GM19372 (cell line): ENCODE measurements around the gene IL16.

Experiments
- ATAC-seq: cut with Tn5 transposase; IDR thresholded peaks from one replicate; pipeline ENCODE4 v1.9.1; 2021; ENCODE audit warnings: mild to moderate bottlenecking, low read depth, moderate library complexity; ENCODE audit not compliant: unreplicated experiment

Gene IL16

GRCh38 chr15:81271761-81272644 is 75.3 kb downstream of the IL16 start:
- ATAC-seq: no peak

GRCh38 chr15:81273200-81273599 is 76.5 kb downstream of the IL16 start:
- ATAC-seq: no peak

GRCh38 chr15:81273855-81274254 is 77.2 kb downstream of the IL16 start:
- no peak for ATAC-seq

- ATAC-seq: no peak
Measured at GRCh38 chr15:81274255-81274654, 77.6 kb downstream of the IL16 start.

- ATAC-seq: peak; percentile 87
Measured at GRCh38 chr15:81274931-81275707, 78.4 kb downstream of the IL16 start.

- ATAC-seq: no peak
Measured at GRCh38 chr15:81275711-81276392, 79.2 kb downstream of the IL16 start.

- no peak for ATAC-seq
Measured at GRCh38 chr15:81276967-81277366, 80.3 kb downstream of the IL16 start.

- ATAC-seq: no peak
Measured at GRCh38 chr15:81277851-81278250, 81.2 kb downstream of the IL16 start.

GRCh38 chr15:81278306-81279029 is 81.8 kb downstream of the IL16 start:
- ATAC-seq: no peak

GRCh38 chr15:81279621-81280485 is 83.2 kb downstream of the IL16 start:
- no peak for ATAC-seq

GRCh38 chr15:81280696-81281455 is 84.2 kb downstream of the IL16 start:
- no peak for ATAC-seq

GRCh38 chr15:81281456-81281735 is 84.7 kb downstream of the IL16 start:
- no peak for ATAC-seq

GRCh38 chr15:81281766-81282605 is 85.3 kb downstream of the IL16 start:
- no peak for ATAC-seq

GRCh38 chr15:81282606-81282895 is 85.9 kb downstream of the IL16 start:
- ATAC-seq: no peak

- no peak for ATAC-seq
Measured at GRCh38 chr15:81282911-81283310, 86.2 kb downstream of the IL16 start.

GRCh38 chr15:81284256-81285031 is 87.8 kb downstream of the IL16 start:
- no peak for ATAC-seq

GRCh38 chr15:81285461-81285860 is 88.8 kb downstream of the IL16 start:
- no peak for ATAC-seq
